SK-N-SH treated with all-trans-retinoic acid at 6 μM for 48 hours (cell line): ENCODE data around the gene DNTTIP2.

Experiments
- ATAC-seq: fragments of 200-7000 bp; cut with Tn5 transposase; 3 replicates; pipeline ENCODE4 v1.9.1; 2020; ENCODE audit warnings: mild to moderate bottlenecking, moderate library complexity
- ARNTL ChIP-seq: fragments of 450-650 bp; formaldehyde crosslinking; IDR thresholded peaks from 2 replicates; pipeline ENCODE4 v1.5.0; 2020; ENCODE audit warnings: low read depth, mild to moderate bottlenecking, moderate library complexity, borderline replicate concordance
- BACH2 ChIP-seq: fragments of 250-450 bp; sonication (Bioruptor Pico); IDR thresholded peaks from 2 replicates; pipeline ENCODE4 v1.9.0; 2021; ENCODE audit warnings: mild to moderate bottlenecking, borderline replicate concordance
- CREB5 ChIP-seq: fragments of 250-450 bp; sonication (Bioruptor Pico); IDR thresholded peaks from 2 replicates; pipeline ENCODE4 v1.5.1; 2020; ENCODE audit warnings: low read depth, mild to moderate bottlenecking, moderate library complexity
- CSDC2 ChIP-seq: fragments of 250-450 bp; sonication (Bioruptor Pico); IDR thresholded peaks from 2 replicates; pipeline ENCODE4 v1.5.0; 2020; ENCODE audit warnings: mild to moderate bottlenecking, moderate library complexity
- ESRRG ChIP-seq: fragments of 250-450 bp; sonication (Bioruptor Pico); IDR thresholded peaks from 2 replicates; pipeline ENCODE4 v1.6.1; 2021; ENCODE audit warnings: mild to moderate bottlenecking
- ISL1 ChIP-seq: fragments of 250-450 bp; sonication (Bioruptor Pico); IDR thresholded peaks from 2 replicates; pipeline ENCODE4 v2.1.2; 2022; ENCODE audit warnings: mild to moderate bottlenecking, moderate library complexity
- OSR1 ChIP-seq: fragments of 250-450 bp; sonication (Bioruptor Pico); IDR thresholded peaks from 2 replicates; pipeline ENCODE4 v1.8.0; 2022; ENCODE audit warnings: moderate library complexity, mild to moderate bottlenecking, inconsistent platforms
- PPARA ChIP-seq: fragments of 250-450 bp; sonication (Bioruptor Pico); IDR thresholded peaks from 2 replicates; pipeline ENCODE4 v1.5.0; 2020; ENCODE audit warnings: mild to moderate bottlenecking, borderline replicate concordance
- RARB ChIP-seq: fragments of 250-450 bp; sonication (Bioruptor Pico); IDR thresholded peaks from 2 replicates; pipeline ENCODE4 v1.8.0; 2021; ENCODE audit warnings: mild to moderate bottlenecking, moderate library complexity
- SNAI2 ChIP-seq: fragments of 250-450 bp; sonication (Bioruptor Pico); IDR thresholded peaks from 2 replicates; pipeline ENCODE4 v1.5.0; 2020; ENCODE audit warnings: mild to moderate bottlenecking, moderate library complexity
- TCF4 ChIP-seq: fragments of 250-450 bp; sonication (Bioruptor Pico); IDR thresholded peaks from 2 replicates; pipeline ENCODE4 v1.8.0; 2021; ENCODE audit warnings: mild to moderate bottlenecking, moderate library complexity, borderline replicate concordance
- TOX ChIP-seq: fragments of 250-450 bp; sonication (Bioruptor Pico); IDR thresholded peaks from 2 replicates; pipeline ENCODE4 v1.8.0; 2021; ENCODE audit warnings: mild to moderate bottlenecking, moderate library complexity, borderline replicate concordance
- ZC3H10 ChIP-seq: fragments of 250-450 bp; sonication (Bioruptor Pico); IDR thresholded peaks from 2 replicates; pipeline ENCODE4 v1.5.1; 2021; ENCODE audit warnings: mild to moderate bottlenecking, moderate library complexity
- ZFP3 ChIP-seq: fragments of 250-450 bp; sonication (Bioruptor Pico); IDR thresholded peaks from 2 replicates; pipeline ENCODE4 v1.5.0; 2020; ENCODE audit warnings: mild to moderate bottlenecking, moderate library complexity
- ZNF70 ChIP-seq: fragments of 450-650 bp; formaldehyde crosslinking; IDR thresholded peaks from 2 replicates; pipeline ENCODE4 v1.5.0; 2020; ENCODE audit warnings: mild to moderate bottlenecking, moderate library complexity
- ZNF8 ChIP-seq: fragments of 450-650 bp; formaldehyde crosslinking; IDR thresholded peaks from 2 replicates; pipeline ENCODE4 v1.5.0; 2020; ENCODE audit warnings: mild to moderate bottlenecking, moderate library complexity
- TF ChIP-seq, protein P1 (sequence below): fragments of 250-450 bp; sonication (Bioruptor Pico); IDR thresholded peaks from 2 replicates; pipeline ENCODE4 v1.5.1; 2021; ENCODE audit warnings: mild to moderate bottlenecking, moderate library complexity
- TF ChIP-seq, protein P2 (sequence below): fragments of 250-450 bp; sonication (Bioruptor Pico); IDR thresholded peaks from 2 replicates; pipeline ENCODE4 v1.5.0; 2020; ENCODE audit warnings: mild to moderate bottlenecking, moderate library complexity
- TF ChIP-seq, protein P3 (sequence below): fragments of 250-450 bp; sonication (Bioruptor Pico); IDR thresholded peaks from 2 replicates; pipeline ENCODE4 v1.8.0; 2020; ENCODE audit warnings: mild to moderate bottlenecking, moderate library complexity, borderline replicate concordance
- TF ChIP-seq, protein P4 (sequence below): fragments of 250-450 bp; sonication (Bioruptor Pico); IDR thresholded peaks from 2 replicates; pipeline ENCODE4 v1.8.0; 2021; ENCODE audit warnings: low read depth, mild to moderate bottlenecking, moderate library complexity, borderline replicate concordance

Gene DNTTIP2

GRCh38 chr1:93876244-93876643 is 2.8 kb downstream of the DNTTIP2 start:
- no peak for ATAC-seq
- TF ChIP-seq ZNF70 = no peak
- no peak for TF ChIP-seq ZFP3 (CRISPR knock-in tag)
- TF ChIP-seq, protein P1, sequence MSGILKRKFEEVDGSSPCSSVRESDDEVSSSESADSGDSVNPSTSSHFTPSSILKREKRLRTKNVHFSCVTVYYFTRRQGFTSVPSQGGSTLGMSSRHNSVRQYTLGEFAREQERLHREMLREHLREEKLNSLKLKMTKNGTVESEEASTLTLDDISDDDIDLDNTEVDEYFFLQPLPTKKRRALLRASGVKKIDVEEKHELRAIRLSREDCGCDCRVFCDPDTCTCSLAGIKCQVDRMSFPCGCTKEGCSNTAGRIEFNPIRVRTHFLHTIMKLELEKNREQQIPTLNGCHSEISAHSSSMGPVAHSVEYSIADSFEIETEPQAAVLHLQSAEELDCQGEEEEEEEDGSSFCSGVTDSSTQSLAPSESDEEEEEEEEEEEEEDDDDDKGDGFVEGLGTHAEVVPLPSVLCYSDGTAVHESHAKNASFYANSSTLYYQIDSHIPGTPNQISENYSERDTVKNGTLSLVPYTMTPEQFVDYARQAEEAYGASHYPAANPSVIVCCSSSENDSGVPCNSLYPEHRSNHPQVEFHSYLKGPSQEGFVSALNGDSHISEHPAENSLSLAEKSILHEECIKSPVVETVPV (CRISPR knock-in tag) = no peak
- TF ChIP-seq TOX (CRISPR knock-in tag) = no peak
- no peak for TF ChIP-seq TCF4
- TF ChIP-seq, protein P2, sequence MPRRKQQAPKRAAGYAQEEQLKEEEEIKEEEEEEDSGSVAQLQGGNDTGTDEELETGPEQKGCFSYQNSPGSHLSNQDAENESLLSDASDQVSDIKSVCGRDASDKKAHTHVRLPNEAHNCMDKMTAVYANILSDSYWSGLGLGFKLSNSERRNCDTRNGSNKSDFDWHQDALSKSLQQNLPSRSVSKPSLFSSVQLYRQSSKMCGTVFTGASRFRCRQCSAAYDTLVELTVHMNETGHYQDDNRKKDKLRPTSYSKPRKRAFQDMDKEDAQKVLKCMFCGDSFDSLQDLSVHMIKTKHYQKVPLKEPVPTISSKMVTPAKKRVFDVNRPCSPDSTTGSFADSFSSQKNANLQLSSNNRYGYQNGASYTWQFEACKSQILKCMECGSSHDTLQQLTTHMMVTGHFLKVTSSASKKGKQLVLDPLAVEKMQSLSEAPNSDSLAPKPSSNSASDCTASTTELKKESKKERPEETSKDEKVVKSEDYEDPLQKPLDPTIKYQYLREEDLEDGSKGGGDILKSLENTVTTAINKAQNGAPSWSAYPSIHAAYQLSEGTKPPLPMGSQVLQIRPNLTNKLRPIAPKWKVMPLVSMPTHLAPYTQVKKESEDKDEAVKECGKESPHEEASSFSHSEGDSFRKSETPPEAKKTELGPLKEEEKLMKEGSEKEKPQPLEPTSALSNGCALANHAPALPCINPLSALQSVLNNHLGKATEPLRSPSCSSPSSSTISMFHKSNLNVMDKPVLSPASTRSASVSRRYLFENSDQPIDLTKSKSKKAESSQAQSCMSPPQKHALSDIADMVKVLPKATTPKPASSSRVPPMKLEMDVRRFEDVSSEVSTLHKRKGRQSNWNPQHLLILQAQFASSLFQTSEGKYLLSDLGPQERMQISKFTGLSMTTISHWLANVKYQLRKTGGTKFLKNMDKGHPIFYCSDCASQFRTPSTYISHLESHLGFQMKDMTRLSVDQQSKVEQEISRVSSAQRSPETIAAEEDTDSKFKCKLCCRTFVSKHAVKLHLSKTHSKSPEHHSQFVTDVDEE (CRISPR knock-in tag) = no peak
- TF ChIP-seq SNAI2 (CRISPR knock-in tag) = no peak
- TF ChIP-seq ARNTL (CRISPR knock-in tag) = no peak
- TF ChIP-seq ISL1 (CRISPR knock-in tag) = no peak
- TF ChIP-seq RARB = no peak
- TF ChIP-seq PPARA (CRISPR knock-in tag) = no peak
- TF ChIP-seq, protein P3, sequence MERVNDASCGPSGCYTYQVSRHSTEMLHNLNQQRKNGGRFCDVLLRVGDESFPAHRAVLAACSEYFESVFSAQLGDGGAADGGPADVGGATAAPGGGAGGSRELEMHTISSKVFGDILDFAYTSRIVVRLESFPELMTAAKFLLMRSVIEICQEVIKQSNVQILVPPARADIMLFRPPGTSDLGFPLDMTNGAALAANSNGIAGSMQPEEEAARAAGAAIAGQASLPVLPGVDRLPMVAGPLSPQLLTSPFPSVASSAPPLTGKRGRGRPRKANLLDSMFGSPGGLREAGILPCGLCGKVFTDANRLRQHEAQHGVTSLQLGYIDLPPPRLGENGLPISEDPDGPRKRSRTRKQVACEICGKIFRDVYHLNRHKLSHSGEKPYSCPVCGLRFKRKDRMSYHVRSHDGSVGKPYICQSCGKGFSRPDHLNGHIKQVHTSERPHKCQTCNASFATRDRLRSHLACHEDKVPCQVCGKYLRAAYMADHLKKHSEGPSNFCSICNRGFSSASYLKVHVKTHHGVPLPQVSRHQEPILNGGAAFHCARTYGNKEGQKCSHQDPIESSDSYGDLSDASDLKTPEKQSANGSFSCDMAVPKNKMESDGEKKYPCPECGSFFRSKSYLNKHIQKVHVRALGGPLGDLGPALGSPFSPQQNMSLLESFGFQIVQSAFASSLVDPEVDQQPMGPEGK (CRISPR knock-in tag) = no peak
- TF ChIP-seq, protein P4, sequence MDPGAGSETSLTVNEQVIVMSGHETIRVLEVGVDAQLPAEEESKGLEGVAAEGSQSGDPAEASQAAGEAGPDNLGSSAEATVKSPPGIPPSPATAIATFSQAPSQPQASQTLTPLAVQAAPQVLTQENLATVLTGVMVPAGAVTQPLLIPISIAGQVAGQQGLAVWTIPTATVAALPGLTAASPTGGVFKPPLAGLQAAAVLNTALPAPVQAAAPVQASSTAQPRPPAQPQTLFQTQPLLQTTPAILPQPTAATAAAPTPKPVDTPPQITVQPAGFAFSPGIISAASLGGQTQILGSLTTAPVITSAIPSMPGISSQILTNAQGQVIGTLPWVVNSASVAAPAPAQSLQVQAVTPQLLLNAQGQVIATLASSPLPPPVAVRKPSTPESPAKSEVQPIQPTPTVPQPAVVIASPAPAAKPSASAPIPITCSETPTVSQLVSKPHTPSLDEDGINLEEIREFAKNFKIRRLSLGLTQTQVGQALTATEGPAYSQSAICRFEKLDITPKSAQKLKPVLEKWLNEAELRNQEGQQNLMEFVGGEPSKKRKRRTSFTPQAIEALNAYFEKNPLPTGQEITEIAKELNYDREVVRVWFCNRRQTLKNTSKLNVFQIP (CRISPR knock-in tag) = no peak
- TF ChIP-seq ZNF8 = no peak

- peak; percentile 61 for ATAC-seq
- TF ChIP-seq, protein P1 (CRISPR knock-in tag) = no peak
- TF ChIP-seq CSDC2 (CRISPR knock-in tag) (no peak), TCF4 (no peak), PPARA (CRISPR knock-in tag) (no peak), ZNF8 (no peak), RARB (no peak), SNAI2 (CRISPR knock-in tag) (no peak), BACH2 (CRISPR knock-in tag) (no peak), ESRRG (CRISPR knock-in tag) (no peak), OSR1 (CRISPR knock-in tag) (no peak), ISL1 (CRISPR knock-in tag) (no peak), ZC3H10 (CRISPR knock-in tag) (no peak), CREB5 (CRISPR knock-in tag) (no peak), ZFP3 (CRISPR knock-in tag) (no peak), ZNF70 (no peak), TOX (CRISPR knock-in tag) (no peak)
- TF ChIP-seq, protein P3 (CRISPR knock-in tag) = no peak
- TF ChIP-seq, protein P4 (CRISPR knock-in tag) = no peak
- TF ChIP-seq, protein P2 (CRISPR knock-in tag) = no peak
Observed at GRCh38 chr1:93874025-93874651, 4.9 kb downstream of the DNTTIP2 start.
